PC-9 (cell line): ENCODE measurements around the gene BCKDHA.

Source experiments
- CTCF ChIP-seq: fragments of 200-600 bp; sonication (generic); conservative IDR thresholded peaks from 2 replicates; pipeline ENCODE4 v1.6.1; 2017; ENCODE audit warnings: mixed run types, antibody characterized with exemption, mild to moderate bottlenecking, moderate library complexity
- EZH2 ChIP-seq: fragments of 200-600 bp; sonication (generic); IDR thresholded peaks from 2 replicates; pipeline ENCODE4 v1.8.0; 2017; ENCODE audit warnings: antibody characterized with exemption, low read depth

- no peak for TF ChIP-seq EZH2
- TF ChIP-seq CTCF: no peak
These were observed 36.8 kb downstream of the BCKDHA start for GRCh38 chr19:41434450-41434849.
